Retina (tissue), 1 donor: ENCODE data around the gene DDR2.
A peak's percentile ranks its signal among the peaks of the same experiment; 100 is the strongest.

ENCODE experiments used
- DNase-seq: peaks from one replicate; pipeline ENCODE4 v3.0.0-alpha.2; 2016

DDR2 gene

DNA sequence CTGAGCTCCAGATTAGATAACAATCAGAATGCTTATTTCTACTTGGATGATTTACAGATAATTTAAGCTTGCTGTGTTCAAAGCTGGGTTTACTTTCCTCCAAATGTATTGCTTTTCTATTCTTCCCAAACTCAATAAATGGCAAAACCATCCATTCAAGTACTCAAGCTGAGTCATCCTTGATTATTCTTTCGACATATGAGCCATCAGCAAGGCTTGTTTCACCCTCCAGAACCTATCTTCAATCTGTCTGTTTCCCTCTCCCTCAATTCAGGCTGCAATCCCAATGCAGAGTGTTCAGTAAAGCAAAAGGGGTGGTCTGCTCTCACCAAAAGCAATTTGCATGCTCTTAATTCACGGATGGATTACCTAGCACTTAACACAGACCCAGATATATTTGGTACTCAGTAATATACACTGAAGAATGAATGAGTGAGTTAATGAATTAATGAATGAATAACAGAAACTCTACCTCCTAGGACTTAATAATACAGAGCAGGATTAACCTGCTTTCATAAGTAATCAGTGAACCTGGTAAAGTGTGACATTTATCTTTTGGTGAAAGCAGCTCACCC, 41.9 kb downstream of the DDR2 start:
- no peak for DNase-seq

- DNase-seq, result no peak
These were observed 43.8 kb downstream of the DDR2 start for GRCh38 chr1:162676087-162676486.

DNA sequence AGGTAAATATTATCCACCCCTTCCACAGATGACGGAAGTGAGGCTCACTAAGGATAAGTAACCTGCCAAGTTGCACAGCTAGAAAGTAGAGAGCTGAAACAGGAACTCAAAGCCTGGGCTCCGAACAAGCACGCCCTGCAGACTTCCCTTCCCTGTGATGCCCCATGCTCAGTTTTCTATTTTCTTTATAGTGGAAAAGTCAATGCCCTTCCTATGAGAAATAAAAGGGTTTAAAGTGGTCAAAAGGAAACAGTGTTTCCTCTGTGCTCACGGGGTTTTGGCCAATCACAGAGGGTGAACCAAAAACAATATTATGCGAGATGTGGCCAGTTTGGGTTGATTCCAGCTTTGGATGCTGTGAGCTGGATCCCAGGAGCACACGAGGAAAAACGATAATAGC, 44.5 kb downstream of the DDR2 start:
- DNase-seq, result no peak

- DNase-seq, result no peak
These were observed 45.5 kb downstream of the DDR2 start for GRCh38 chr1:162677607-162678371.

- no peak for DNase-seq
These were observed 46.2 kb downstream of the DDR2 start for GRCh38 chr1:162678439-162678838.

DNA sequence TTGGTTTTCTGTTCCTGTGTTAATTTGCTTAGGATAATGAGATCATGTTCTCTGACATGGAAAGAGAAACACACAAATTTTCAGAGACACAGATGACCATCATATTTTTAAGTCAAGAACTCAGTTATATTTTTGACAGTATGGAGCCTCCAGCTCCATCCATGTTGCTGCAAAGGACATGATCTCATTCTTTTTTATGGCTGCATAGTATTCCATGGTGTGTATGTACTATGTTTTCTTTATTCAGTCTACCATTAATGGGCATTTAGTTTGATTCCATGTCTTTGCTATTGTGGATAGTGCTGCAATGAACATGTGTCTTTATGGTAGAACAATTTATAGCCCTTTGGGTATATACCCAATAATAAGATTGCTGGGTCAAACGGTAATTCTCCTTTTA, 47.0 kb downstream of the DDR2 start:
- no peak for DNase-seq

DNA sequence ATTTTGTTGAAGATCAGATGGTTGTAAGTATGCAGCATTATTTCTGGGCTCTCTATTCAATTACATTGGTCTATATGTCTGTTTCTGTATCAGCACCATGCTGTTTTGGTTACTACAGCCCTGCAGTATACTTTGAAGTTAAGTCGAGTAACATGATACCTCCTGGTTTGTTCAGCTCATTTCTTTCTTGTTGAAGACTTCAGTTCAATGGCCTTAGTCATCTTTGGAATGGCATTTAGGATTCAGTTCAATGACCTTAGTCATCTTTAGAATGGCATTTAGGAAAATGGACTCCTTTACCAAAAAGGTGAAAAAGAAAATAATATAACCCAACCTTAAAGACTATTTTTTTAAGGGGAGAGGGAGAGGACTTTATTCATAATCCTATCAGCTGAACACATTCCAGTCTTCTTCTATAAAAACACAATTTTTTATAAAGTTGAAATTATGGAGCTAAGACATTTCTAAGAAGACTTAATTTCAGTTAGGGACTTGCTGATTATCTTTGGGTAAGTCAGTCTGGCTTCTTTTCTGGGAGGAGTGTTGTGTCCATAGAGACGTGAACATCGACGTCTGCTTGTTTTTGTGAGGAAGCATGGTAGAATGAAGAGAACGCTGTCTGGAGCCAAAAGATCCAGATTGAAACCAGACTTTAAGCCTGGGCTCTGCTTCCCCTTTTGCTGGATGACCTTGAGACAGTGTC, 48.3 kb downstream of the DDR2 start:
- no peak for DNase-seq

DNA sequence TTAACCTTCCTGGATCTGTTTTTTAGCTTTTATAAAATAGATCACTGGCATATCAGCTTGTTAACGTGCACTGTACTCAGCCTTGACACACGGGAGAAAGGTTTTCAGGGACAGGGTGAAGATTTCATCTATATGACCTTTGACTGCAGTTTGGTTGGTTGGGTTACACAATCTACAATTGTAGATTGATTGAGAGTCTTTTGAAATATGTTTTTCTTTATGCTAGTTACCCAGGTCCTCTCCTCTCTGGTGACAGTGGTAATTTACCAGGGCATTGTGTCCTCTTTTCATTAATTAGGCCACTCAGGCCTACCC, 48.8 kb downstream of the DDR2 start:
- no peak for DNase-seq

DNA sequence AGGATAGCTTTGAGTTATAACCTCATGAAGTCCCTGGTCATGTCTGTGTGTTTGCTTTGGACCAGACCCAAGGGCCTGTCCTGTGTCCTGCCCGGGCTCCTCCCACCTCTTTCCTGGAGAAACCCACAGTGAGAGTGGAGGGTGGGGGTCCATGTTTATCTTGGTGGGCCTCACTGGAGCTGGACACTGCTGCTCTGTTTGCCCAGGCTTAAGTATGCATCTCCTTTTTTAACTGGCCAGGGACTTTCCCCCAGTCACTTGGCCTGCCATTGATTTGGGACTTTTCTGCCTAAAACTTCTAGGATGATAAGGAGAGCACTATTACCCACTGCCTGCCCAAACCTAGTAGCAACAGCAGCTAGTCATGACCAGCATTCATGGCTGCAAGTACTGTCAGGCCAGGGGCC, 49.8 kb downstream of the DDR2 start:
- no peak for DNase-seq

- DNase-seq, result no peak
These were observed 55.6 kb downstream of the DDR2 start for GRCh38 chr1:162687870-162688269.

GRCh38 chr1:162688521-162688920, 56.3 kb downstream of the DDR2 start:
- no peak for DNase-seq

- no peak for DNase-seq
These were observed 56.7 kb downstream of the DDR2 start for GRCh38 chr1:162688931-162689330.

DNA sequence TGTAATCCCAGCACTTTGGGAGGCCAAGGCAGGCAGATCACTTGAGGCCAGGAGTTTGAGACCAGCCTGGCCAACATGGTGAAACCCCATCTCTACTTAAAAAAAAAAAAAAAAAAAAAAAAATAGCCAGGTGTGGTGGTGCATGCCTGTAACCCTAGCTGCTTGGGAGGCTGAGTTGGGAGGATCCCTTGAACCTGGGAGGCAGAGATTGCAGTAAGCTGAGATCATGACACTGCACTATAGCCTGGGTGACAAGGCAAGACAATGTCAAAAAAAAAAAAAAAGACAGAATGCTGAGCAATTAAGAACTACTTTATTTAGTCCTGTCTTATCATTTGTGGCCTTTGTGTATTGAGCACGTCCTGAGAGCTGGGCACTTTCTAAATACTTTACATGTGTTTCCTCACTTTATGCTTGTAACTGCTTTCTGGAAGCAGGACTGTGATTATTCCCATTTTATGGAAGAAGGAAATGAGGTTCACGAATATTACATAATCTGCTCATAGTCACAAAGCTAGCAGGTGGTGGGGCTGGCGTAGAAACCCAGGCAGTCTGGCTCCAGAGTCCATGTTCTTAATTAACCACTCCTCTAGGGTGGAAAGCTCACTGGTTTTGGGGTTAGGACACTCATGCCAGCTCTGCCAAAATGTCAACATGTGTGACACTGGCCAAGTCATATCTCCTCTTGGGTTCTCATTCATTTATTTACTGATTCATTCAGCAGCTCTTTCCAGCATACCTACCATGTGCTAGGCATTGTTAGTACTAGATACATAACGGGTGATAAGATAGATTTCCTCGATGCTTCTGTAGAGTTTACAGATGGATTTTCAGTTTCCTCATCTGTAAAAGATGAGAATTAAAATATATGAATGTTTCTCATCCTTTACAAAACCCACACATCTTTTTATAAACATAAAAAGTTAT, 57.7 kb downstream of the DDR2 start:
- no peak for DNase-seq

DNA sequence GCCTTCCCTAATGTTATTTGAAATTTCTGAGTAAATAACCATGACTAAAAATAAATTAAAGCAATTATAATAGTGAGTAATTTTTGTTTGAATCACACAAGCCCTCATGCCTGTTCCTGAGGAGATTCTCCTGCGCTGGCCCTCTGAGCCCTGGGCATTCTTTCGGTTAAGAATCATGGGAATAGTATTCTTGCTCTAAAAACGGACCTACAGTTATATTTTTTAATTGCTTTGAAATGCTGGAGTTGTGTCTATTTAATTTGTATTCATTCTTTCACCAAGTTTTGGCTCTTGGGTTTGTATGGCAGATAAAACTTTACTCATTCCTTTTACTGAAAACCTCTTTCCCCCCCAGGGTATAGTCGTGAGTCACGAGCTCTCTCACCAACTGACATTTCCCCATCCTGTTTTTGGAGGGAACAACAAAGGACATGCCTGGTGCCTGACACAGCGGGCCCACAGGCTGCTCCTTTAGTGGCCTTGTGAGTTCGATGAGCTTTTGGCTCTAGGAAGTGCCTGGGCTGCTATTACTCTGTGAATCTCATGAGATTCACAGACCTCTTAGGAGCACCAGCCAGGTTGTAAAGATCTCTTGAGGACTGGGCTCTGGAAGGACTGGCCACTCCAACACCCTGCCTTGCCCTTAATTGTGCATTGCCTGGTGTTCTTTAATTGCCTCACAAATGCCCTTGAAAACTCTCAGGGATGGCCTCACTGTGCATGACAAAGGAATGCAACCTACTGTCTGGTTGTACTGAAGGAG, 58.6 kb downstream of the DDR2 start:
- DNase-seq, result peak; percentile 34

GRCh38 chr1:162691999-162692575, 59.8 kb downstream of the DDR2 start:
- DNase-seq, result no peak

DNA sequence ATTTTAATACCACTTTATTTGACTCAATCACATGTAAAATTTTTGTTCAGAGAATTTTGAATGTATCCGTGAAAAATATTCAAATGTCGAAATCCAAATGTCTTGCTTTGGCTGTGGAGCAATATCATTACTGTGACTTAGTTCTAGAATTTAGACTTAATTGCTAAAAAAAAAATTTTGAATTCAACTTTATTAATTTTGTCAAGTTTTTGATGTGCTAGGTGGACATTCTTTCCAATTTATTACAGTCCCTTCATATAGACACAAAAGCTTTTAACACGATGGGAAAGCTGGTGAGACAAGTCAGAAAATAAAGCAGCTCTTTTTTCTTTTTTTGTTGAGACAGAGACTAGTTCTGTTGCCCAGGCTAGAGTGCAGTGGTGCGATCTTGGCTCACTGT, 62.6 kb downstream of the DDR2 start:
- DNase-seq, result no peak

DNA sequence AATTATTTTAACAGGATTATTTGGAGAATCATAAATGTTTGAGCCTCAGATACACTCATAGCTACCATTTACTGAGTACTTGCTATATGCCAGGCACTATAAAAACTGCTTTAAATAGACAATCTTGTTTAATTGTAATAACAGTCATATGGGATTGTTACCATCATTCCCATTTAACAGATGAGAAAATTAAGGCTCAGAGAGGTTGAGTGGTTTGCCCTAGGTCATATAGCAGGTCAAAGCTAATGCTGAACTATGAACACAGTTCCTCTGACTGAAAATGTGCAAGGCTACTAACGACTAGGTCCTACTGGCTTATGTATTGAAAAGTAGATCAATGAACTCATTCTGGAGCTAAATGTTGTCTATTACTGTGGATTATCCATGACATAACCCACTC, 63.4 kb downstream of the DDR2 start:
- no peak for DNase-seq

DNA sequence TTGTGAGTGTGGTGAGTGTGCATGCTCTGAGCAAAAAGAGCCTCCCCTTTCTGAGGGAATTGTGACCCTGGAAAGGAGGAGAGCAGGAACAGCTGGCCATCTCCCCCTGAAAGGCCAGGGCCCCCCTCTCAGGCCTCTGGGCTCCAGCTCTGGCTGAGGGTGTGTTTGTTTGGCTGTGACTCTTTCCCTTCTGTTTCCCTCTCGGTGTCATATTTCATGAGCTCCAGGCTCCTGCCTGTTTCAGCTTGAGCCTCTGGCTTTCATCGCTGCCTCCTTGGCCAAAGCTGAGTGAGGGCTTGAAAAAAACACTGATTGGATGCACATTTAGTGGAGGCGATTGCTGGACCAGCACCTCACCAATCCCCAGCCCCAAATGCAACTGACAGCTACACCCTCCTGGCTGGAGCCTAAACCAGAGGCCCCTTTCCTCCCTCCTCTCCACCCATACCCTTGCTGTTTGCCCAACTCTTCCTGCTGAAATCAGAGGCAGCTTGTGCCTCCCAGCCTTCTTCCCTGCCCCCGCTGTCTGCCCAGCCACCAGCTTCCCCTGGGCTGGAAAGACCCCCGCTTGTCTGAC, 64.1 kb downstream of the DDR2 start:
- peak; percentile 81 for DNase-seq

- no peak for DNase-seq
These were observed 65.1 kb downstream of the DDR2 start for GRCh38 chr1:162697140-162697895.

- no peak for DNase-seq
These were observed 67.1 kb downstream of the DDR2 start for GRCh38 chr1:162699366-162699765.

DNA sequence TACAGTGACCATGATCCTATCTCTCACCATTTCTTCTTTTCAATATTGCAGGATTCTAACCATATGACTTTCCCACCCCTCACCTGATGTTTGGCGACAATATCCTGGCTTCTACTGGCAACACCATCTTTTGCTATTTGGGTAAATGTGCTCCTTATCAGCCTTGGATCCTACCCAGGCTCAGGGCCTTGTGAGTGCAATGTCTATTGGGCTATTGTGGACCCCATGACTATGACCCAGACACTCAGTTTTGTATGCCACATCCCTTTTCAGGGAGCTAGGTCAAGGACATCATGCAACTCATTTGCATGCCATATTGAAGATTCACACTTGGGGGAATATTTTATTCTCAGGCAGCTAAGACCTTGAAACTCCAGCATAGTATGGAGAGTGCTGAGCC, 67.9 kb downstream of the DDR2 start:
- no peak for DNase-seq
